Neural crest cell (in vitro differentiated cells): ENCODE measurements around the gene ALDH4A1. TPM values are rescaled to one million over a fixed set of nuclear protein-coding genes. Genes with fewer than 3 reads are reported as not detected.

Source experiments
- DNase-seq: peaks from one replicate; pipeline ENCODE4 v3.0.0; 2021; ENCODE audit warnings: low read depth, mixed read lengths, low spot score
- H3K27ac Mint-ChIP-seq: one replicate; pipeline ENCODE4 v1.8.0; 2021; ENCODE audit warnings: mild to moderate bottlenecking, mixed read lengths; ENCODE audit not compliant: unreplicated experiment
- H3K27me3 Mint-ChIP-seq: 2 replicates; pipeline ENCODE4 v1.8.0; 2021; ENCODE audit warnings: low read depth, mild to moderate bottlenecking, mixed read lengths
- H3K36me3 Mint-ChIP-seq: 2 replicates; pipeline ENCODE4 v1.8.0; 2021; ENCODE audit warnings: low read depth, mild to moderate bottlenecking, mixed read lengths
- H3K4me1 Mint-ChIP-seq: 2 replicates; pipeline ENCODE4 v1.8.0; 2021; ENCODE audit warnings: mixed read lengths
- H3K4me3 Mint-ChIP-seq: one replicate; pipeline ENCODE4 v1.8.0; 2021; ENCODE audit warnings: mild to moderate bottlenecking, mixed read lengths
- H3K9me3 Mint-ChIP-seq: 2 replicates; pipeline ENCODE4 v1.8.0; 2021; ENCODE audit warnings: mixed read lengths
- CTCF ChIP-seq: fragments of 200-600 bp; sonication (generic); conservative IDR thresholded peaks from 2 replicates; pipeline ENCODE4 v1.5.0; 2021; ENCODE audit warnings: antibody characterized with exemption, mild to moderate bottlenecking
- total RNA-seq: library from RNA; stranded (reverse); gene quantifications from 2 replicates; pipeline ENCODE4 v1.2.1, GENCODE V29; 2021

The ALDH4A1 gene
- total RNA-seq, 1 donor from 2014 or later, result 19.5 TPM

- Mint-ChIP-seq H3K4me3 (no peak overlapping the region), H3K36me3 (no peaks in the 10 kb centered on the region), H3K4me1 (peaks cover 74% of the 10 kb centered on the region), H3K27ac (no peak overlapping the region), H3K9me3 (no peaks in the 10 kb centered on the region), H3K27me3 (no peaks in the 10 kb centered on the region)
- no peak for DNase-seq
- no peak for TF ChIP-seq CTCF
Measured at GRCh38 chr1:18944810-18945209, 42.5 kb upstream of the ALDH4A1 start.

- Mint-ChIP-seq H3K4me1 (peaks cover 71% of the 10 kb centered on the region), H3K27ac (peak overlapping the region; percentile 68), H3K4me3 (no peak overlapping the region), H3K36me3 (no peaks in the 10 kb centered on the region), H3K9me3 (no peaks in the 10 kb centered on the region), H3K27me3 (no peaks in the 10 kb centered on the region)
- no peak for TF ChIP-seq CTCF
- no peak for DNase-seq
Measured at GRCh38 chr1:18943914-18944572, 41.7 kb upstream of the ALDH4A1 start.

GRCh38 chr1:18943162-18943561 lies 40.8 kb upstream of the ALDH4A1 start:
- DNase-seq, result no peak
- no peaks in the 10 kb centered on the region for H3K36me3 Mint-ChIP-seq
- peaks cover 68% of the 10 kb centered on the region for H3K4me1 Mint-ChIP-seq
- no peak overlapping the region for H3K4me3 Mint-ChIP-seq
- no peaks in the 10 kb centered on the region for H3K9me3 Mint-ChIP-seq
- no peak for TF ChIP-seq CTCF
- H3K27me3 Mint-ChIP-seq, result no peaks in the 10 kb centered on the region
- no peak overlapping the region for H3K27ac Mint-ChIP-seq

GRCh38 chr1:18942340-18942739 lies 40.0 kb upstream of the ALDH4A1 start:
- no peaks in the 10 kb centered on the region for H3K27me3 Mint-ChIP-seq
- peaks cover 63% of the 10 kb centered on the region for H3K4me1 Mint-ChIP-seq
- H3K27ac Mint-ChIP-seq, result peak overlapping the region; percentile 96
- H3K36me3 Mint-ChIP-seq, result no peaks in the 10 kb centered on the region
- no peak for DNase-seq
- H3K9me3 Mint-ChIP-seq, result no peaks in the 10 kb centered on the region
- no peak for TF ChIP-seq CTCF
- H3K4me3 Mint-ChIP-seq, result no peak overlapping the region

GRCh38 chr1:18941221-18942141 lies 39.1 kb upstream of the ALDH4A1 start:
- Mint-ChIP-seq H3K27me3 (no peaks in the 10 kb centered on the region), H3K9me3 (no peaks in the 10 kb centered on the region), H3K4me3 (peak overlapping the region; percentile 61), H3K27ac (peak overlapping the region; percentile 96), H3K4me1 (peaks cover 61% of the 10 kb centered on the region), H3K36me3 (no peaks in the 10 kb centered on the region)
- no peak for TF ChIP-seq CTCF
- DNase-seq, result no peak
